ENCODE results near the gene OS9.
A peak's percentile ranks its signal among the peaks of the same experiment; 100 is the strongest.

The OS9 gene

DNA sequence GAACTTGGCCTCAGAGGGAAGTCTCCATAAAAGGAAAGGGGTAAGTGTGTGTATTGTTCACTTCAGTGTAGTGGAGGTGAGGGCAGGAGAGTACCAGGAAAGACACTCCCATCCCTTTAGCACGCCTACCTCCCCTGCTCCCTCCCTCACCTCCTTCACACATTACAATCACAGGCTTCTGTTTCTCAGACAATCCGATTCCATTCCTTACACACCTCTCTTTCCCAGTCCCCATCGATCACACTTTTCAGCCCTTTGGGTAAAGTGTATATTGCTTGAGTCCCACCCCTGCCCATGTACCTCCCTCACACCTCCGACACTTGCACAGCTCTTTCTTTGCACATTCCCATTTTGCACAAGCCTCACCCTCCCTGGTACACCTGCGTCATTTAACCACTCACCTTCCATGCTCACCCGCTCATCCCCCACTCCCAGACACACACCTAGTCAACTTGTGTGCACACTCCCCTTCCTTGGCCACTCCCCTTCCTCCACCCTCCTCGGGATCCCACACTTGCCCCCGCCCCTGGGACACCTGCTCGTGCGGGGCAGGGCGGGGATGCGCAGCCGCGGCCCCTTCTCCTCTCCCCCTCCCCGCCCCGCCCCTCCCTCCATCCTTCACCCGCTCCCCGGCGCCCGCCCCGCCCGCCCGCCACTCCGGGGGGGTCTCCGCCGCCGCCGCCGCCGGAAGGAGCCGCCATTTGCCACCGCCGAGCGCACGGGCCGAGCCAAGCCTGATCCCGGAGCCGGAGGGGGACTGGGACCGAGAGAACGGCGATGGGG, 60.7 kb downstream of the OS9 start, which contains the start of gene MARCHF9:
Gene MARCHF9 (plus strand): TSS at position 693 of the 783 bp plus-strand sequence. CDS start 426 bp downstream, outside the sequence.
- FAIRE-seq: no peak

DNA sequence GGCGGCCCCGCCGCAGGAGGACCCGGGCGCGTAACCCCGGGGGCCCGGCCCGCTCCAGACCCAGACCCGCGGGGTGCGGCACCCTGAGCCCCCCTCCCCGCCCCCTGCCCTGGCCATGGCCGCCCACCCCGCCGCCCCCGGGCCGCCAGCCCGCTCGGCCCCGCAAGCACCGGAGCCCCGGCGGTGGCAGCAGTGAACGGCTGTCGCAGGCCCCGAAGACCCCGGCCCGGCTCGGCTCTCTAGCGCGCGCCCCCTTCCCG, 61.2 kb downstream of the OS9 start:
- FAIRE-seq: no peak

DNA sequence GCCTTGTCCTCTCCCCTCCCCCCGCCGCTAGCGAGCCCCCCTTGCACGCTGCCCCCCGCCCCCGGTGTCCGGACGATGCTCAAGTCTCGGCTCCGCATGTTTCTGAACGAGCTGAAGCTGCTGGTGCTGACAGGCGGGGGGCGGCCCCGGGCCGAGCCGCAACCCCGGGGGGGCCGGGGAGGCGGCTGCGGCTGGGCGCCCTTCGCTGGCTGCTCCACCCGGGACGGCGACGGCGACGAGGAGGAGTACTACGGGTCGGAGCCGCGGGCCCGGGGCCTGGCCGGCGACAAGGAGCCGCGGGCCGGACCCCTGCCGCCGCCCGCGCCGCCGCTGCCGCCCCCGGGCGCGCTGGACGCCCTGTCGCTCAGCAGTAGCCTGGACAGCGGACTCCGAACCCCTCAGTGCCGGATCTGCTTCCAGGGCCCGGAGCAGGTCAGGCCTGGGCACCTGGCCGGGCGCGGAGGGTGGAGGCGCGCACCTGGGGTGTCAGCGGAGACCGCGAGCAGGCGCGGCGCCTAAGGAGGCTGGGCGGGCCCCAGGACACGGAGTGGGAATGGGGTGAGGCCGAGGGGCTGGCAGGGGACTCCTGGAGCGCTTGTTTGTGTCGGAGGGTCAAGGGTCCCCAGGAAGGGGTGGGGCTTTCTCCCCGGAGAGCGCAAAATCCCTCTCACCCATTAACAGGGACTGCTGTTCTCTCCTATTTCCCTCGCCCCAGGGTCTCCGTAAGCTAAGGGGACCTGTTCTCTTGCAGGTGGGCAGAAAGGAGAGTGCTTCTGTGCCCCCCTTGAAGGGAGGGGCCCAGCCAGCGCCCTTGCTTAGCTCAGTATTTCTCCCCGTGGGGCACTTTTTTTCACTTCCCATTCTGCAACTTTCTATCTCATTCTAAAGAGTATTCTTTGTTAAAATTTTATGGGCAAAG, 61.8 kb downstream of the OS9 start:
- no peak for FAIRE-seq

DNA sequence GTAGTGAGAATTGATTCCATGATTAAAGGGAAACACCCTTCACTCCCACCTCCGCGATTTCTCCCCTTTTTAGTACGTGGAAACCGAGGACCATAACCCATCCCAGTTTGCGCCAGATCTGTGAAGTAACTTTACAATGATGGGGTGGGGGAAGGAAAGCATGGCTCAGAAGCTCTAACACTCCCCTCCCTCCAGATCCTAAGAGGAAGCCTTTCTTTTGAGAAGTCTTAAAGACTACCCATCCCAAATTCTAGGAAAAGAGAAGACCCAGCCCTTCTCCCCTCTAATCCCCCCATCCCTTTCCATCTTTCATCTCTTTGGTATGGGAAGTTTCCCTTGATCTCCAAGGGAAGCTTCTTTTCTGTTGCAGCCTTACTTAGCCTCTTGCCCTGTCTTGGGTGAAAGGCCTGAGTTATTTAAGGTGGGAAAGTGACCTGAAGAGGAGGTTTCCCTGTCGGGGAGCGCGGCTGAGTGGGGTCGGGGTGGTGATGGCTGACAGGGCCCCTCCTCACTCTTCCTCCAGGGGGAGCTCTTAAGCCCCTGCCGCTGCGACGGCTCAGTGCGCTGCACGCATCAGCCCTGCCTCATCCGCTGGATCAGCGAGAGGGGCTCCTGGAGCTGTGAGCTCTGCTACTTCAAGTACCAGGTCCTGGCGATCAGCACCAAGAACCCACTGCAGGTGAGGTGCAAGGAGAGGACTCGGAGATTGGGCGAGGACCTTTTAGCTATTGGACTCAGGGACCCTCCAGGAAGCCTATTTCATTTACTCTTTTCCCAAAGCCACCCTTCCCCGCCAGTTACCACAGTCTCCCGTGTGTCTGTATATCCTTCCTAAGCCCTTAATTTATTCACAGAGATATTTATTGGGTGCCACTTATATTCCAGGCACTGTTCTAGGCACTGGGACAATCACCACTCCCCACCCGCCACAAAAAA, 62.7 kb downstream of the OS9 start:
- no peak for FAIRE-seq

DNA sequence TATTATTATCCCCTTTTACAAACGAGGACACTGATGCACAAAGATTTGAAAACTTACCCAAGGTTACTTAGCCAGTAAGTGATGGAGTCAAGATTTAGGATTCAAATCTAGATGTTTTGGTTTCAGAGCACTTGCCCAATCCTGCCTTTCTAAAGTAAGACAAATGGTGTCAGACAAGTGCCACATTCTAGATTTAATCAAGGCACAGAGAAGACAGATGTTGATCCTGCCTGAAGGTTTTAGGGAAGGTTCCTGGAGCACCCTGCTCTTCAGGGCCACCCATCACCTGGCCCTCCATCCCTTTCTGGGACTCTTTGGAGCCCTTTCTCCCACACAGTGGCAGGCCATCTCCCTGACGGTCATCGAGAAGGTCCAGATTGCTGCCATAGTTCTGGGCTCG, 63.8 kb downstream of the OS9 start:
- FAIRE-seq: no peak

DNA sequence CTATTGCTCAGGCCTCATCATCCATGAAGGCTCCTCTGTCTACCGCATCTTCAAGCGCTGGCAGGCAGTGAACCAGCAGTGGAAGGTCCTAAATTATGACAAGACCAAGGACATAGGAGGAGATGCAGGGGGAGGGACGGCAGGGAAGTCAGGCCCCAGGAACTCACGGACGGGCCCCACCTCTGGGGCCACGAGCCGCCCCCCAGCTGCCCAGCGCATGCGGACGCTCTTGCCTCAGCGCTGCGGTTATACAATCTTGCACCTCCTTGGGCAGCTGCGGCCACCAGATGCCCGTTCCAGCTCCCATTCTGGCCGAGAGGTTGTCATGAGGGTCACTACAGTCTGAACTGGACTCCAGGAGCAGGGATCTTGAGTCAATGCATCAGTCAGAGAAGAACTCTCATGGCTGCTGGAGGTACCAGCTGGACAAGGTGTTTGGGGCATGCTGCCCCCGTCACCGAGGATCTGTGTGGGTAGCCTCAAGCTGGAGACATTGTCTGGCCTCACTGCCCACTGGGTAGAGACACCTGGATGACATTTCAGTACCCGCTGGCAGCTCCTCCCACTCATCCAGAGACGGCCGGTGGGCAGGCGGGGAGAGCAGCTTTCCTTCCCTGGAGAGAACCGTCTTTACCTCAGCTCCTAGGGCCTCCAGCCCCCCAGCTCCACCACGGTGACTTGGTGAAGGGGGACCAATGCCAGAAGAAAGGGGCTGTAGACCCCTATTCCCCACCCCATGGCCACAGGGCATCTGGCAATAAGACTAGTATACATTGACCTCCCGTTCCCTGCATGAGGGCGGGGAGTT, 64.8 kb downstream of the OS9 start:
- FAIRE-seq: no peak

DNA sequence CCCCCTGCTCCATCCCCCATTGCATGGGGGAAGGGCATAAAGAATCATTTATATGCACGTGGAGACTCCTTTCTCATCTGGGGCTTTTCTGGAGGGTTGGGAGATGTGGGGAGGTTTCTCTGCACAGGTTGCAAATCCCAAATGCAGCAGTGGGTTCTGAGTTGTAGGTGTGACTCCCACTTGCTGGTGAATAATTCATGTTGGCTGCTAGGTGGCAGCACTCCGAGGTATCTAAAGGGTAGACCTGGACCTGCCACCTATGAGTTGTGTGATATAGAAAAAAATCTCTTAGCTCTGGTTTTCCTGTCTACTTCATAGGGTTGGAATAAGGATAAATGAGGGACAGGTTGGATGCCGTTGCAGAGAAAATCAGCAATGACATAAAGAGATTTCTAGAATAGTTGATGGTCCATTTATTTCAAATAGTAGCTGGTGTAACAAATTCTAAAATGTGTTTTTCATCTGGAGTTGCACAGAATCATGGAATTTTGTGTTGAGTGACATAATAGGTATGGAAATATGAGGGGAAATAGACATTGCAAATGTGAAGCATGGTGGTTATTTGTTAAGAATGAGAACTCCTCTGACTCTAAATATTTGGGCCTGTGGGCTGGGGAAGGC, 65.5 kb downstream of the OS9 start:
- peak; percentile 81 for FAIRE-seq

DNA sequence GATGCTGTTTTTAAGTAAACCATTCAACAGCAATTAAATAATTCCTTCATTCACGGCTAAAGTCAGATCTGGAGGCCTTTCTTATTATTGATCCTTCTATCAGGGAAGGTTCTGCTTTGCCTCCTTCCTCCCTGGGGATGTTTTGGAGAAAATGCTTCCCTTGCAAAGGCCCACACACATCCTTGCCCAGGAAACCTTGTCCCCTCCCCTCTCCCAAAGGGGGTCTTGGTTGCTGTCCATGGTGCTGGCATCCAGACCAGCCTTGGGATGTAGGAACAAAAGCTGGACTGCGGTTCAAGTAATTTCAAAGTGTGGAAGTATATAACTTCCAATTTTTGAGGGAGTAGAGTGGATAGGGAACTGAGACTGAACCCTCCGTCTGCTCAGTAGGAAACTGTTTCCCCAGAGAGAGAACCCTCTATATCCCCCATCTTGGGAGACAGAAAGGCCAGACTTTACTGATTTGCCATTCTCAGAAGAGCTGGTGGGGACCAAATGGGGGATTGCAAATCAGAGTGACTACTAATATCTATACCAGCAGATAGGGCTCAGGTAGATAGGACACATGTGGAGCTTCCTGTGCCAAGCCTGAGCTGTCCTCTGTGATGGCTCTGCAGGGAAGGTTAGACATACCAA, 66.5 kb downstream of the OS9 start:
- FAIRE-seq: no peak

DNA sequence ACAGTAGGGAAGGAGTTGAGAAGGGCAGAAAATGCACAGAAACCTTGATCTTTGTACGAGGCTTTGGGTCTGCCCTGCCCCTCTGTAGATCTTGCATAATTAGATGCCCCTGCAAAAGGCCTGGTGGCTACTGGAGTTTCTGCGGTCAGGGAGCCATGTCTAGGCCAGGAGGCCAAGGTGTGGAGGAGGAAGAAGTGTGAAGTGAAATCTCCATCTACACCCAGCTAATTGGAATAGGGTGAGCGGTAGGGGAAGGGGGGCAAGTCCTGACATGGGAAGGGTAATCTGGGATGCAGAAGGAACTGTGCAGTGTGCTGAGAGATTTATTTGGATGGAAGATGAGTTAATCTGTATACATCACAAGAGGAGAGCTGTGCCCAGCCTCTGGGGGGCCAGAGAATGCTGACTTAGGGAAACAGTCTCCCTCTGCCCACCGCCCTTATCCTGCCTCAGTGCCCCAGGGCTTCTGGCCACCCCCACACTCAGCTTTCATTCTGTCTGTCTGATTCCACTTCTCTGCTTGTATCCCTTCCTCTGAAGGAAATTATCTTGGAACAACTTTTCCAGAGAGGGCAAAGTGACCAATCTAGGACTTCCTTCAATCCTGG, 67.6 kb downstream of the OS9 start:
- FAIRE-seq: no peak

DNA sequence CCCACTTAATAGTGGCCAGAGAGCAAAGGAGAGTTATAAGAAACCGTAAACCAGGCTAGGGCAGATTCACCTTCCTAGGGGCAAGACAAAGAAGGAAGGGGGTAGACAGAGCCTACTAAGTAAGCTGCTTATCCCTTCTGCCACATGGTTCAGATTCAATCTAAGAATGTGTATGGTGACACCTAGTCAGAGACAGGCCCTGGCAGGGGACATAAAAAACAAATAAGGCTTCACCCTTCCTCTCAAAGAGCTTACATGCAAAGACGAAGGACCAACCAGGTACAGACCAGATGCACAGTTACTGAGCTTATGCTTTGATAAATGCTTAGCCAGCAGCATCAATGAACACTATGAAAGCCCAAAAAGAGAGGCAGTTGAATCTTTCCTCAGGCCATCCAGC, 68.5 kb downstream of the OS9 start:
- FAIRE-seq: no peak

DNA sequence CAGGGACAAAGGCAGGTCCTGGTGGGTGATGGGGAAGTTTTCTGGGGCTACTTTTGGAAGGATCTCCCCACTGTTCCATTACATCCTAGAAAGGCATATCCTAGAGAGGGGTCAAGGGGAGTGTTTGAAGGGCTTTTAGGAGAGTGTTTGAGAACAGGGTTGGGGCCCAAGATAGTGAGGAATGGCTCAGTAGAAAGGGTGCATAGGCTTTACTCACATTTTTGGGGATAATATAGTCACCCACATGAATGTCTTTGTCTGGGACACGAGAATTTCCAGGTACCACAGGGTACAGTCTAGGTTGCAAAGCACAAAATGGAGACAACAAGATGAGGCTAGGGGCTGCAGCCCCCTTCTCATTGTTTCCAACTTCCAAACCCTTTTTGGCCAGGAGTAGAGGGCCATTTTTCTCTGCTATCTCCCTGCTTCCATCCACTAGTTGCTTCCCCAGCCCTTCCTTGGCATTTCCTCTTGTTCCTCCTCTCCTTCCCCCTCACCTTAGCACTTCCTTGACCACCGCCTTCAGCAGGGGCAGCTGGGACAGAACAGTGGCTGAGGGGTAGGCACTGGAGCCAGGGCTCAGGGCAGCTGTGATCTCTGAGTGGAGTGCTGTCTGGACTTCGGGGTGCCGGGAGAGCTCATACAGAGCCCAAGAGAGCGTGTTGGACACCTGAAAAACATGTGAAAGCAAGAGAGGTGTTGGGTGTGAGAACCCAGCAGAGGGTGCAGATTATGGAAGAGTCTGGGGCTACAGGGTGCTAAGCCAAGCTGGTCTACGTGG, 70.1 kb downstream of the OS9 start:
- FAIRE-seq: no peak

DNA sequence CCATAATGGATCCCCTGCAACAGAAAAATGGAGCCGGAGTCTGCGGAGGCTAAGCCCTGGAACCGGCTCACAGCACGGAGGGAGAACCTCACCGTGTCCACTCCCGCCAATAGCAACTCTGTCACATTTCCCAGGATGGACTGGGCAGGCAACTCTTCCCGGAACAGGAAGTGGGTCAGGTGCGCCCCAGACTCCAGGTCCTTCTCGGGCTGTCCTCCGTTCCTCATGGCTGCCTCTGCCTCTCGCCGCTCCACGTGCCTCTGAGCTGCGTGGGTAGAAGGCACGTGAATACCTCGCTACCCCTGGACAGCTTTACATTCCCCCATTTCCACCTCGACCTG, 70.7 kb downstream of the OS9 start:
- FAIRE-seq: no peak

DNA sequence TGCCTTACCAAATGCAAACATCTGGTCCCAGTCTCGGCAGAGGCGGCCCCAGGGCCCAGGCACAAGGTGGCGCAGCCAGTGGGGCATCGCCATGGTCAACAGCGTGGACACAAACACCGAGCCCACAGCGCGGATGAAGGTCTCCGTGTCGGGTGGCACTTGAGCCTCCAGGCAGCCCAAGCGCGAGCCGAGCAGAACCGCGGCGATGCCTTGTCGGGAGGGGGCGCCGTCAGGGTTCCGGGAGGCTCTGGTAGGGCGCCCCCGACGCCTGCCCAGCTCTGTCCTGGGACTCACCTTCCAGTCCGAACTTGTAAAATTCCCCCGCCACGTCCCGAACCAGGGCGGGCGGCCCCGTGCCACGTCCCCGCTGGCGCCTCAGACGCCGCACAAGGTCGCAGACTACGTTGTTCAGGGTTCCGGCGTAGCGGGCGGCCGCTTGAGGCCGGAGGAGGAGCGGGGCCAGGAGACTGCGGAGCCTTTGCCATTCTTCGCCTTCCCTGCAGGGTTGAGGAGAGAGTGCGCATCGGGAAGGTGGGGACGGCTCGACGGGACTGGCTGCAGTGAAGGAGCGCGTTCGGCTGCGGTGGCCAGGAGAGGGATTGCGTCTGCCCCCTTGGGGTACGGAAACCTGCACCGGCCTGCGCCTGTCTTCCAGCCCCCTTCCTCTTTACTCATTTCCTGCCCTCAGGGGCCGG, 71.2 kb downstream of the OS9 start:
- no peak for FAIRE-seq

DNA sequence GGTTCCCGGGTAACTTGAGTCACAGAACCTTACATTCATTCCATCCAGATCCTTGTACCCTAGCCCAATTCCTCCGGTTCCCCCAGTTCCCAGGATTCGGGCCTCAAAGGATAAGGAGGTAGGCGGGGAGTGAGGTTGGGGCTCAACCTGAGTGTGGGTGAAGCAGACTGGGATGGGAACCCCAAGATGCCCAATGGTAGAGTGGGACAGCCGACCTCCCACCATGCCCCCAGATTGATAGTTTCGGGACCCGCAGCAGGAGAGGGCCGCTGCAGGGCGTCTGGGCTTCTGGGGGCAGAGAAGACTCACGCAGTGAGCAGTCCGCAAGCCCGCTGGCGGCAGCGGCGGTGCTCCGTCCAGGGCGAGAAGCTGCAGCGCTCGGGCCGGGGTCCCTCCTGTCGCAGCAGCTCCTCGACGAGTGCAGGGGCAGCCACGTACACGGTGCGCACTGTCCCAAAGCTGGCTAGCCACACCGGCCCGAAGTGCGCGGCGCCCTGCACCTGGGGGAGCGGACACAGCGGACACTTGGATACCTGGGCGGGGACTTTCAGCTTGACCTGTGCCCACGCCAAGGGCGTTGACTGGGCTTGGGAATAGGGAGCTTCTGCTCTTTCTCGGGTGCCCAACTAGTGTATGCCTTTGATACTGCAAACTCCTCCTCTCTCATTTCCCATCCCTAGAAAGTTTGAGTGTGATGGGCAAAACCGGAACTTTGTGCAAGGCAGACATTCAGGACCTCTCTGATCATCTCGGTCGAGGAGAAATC, 71.9 kb downstream of the OS9 start:
- no peak for FAIRE-seq

DNA sequence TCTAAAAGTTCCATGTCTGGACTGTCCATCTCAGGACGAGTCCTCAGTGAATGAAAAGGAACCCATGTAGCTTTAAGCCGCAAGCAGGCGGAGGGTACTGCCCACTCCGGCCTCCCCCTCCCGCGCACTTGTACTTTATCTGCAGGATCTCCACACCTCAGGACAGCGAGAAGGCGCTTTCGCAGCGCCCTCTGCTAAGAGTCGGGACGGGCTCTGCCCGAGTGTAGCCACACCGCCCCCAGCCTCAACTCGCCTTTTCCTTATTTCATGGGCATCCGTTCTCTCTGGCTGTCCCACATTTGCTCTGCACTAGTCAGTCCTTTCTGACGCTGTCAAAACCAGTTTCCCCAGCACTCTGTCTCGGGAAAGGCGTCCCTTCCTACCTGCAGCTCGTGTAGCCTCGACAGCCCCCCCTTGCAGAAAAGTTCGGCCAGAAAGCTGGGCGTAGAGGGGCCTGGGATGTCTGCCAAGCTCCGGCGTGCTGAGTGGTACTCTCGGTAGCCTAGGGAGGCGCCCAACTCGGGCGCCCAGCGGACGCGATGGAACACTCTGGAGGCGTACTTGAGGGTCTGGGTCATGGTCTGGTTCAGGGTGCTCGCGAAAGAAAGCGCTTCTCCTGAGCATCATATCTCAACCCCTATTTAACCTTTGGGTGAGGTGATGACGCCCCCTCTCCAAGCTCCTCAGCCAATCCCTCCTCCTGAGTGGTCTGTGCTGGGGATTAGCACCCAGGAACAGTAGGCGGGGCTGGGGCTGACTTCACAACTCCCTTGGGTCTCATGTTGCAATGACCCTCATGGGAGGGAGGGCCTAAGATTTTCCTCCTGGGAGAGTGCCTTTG, 72.8 kb downstream of the OS9 start, which contains the start of gene CYP27B1:
Gene CYP27B1 (minus strand): TSS at position 615 of the 841 bp plus-strand sequence. CDS start 37 bp downstream, at position 578.
- no peak for FAIRE-seq

DNA sequence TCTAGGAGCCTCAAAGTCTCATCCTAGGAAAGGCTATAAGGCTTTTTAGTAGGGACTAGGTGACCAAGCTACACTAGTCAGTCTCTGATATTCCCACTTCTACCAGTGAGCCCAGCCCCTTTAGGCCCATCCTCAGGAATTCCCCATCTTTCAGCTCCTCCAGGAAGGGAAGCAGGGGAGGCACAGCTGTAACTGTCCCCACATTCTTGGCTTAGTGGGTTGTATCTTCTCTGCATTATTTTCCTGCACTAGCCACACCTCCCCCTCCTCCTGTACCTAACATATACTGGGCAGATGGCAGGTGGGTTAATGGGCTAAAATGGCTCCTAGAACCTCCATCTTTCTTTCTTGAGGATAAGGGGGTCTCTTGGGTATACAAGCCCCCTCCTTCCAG, 73.4 kb downstream of the OS9 start:
- no peak for FAIRE-seq

DNA sequence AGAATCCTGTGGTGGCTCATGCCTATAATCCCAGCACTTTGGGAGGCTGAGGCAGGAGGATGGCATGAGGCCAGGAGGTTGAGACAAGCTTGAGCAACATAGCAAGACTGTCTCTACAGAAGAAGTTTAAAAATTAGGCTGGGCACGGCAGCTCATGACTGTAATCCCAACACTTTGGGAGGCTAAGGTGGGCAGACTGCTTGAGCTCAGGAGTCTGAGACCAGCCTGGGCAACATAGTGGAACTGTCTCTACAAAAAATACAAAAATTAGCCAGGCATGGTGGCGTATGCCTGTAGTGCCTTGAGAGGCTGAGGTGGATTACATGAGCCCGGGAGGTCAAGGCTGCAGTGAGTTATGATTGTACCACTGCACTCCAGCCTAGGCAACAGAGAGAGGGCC, 73.9 kb downstream of the OS9 start:
- FAIRE-seq: no peak

DNA sequence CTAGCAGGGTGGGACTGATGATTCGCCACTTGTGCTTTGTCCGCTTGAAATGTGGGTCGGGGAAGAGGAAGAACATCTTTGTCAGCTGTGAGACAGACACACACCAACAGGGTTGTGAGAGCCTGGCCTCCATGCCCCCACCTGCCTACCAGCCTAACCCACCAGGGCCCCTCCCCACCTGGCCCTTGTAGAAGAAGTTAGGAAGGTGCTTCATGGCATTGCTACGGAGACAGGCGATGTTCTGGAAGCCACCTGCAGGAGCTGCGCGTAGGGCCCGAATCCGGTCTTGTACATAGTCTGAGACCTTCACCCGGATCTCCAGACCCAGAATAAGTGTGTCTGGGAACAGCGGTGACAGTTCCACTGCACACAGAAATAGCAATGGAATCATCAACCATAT, 75.7 kb downstream of the OS9 start:
- FAIRE-seq: no peak

Data from G401.6 (cell line).